Tongue (tissue), 3 donors: ENCODE measurements around the gene MDK. TPM values are rescaled to one million over a fixed set of nuclear protein-coding genes. Genes with fewer than 3 reads are reported as not detected.

Source experiments
- DNase-seq: peaks from one replicate; pipeline ENCODE4 v3.0.0-alpha.2; 2015
- small RNA-seq: library from RNA; depleted of rRNA; stranded (forward); fragments of <200 nt; gene quantifications from one replicate; pipeline ENCODE3, GENCODE V24; 2014; ENCODE audit warnings: low replicate concordance
- total RNA-seq: library from RNA; depleted of rRNA; stranded (reverse); fragments of >200 nt; gene quantifications from one replicate; pipeline ENCODE4 v1.2.3, GENCODE V29; 2014

Gene MDK
- total RNA-seq, 1 donor from 2014 or later = 81.8 TPM

DNA sequence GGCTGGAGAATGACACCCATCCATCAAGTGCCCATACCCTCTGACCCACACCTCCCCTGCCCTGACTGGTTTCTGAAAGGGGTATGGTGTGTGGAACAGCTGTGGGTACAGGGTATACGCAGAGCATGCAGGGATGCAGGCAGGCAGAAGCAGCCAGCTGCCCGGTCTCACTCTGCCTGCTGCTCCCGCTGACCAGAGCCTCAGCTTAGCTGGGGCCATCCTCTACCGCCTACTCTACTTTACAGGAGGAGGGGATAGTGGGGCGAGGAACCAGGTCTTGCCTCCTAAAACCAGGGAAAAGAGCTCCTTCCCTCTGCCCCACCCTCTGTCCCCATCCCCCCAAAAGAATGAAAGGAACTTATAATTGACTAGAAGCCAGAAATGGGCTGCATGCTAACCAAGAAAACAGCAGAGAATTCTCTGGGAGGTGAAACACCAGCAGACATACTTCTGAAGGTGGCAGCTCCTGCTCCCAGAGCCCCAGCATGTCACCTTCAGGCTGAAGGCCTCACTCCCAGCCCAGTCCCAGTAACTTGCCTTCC, 23.1 kb downstream of the MDK start:
- no peak for DNase-seq

DNA sequence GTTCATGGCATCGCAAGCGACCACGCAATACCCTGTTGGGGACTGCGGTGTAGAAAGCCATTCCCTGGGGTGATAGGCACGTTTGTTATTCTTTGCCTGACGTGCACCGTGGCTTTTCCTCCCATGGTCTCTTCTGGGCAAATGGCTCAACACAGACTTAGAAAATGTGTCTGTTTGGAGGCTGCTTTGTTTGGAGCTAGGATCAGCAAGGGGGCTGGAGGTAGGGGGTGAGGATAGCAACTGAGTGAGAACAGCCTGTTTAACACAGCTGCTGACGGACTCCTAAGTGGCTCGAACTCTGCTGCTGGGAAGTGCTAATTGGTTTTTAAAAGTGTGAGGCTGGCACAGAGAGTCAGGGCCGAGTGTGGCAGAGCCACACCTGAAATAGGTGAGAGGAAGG, 26.2 kb downstream of the MDK start:
- no peak for DNase-seq

DNA sequence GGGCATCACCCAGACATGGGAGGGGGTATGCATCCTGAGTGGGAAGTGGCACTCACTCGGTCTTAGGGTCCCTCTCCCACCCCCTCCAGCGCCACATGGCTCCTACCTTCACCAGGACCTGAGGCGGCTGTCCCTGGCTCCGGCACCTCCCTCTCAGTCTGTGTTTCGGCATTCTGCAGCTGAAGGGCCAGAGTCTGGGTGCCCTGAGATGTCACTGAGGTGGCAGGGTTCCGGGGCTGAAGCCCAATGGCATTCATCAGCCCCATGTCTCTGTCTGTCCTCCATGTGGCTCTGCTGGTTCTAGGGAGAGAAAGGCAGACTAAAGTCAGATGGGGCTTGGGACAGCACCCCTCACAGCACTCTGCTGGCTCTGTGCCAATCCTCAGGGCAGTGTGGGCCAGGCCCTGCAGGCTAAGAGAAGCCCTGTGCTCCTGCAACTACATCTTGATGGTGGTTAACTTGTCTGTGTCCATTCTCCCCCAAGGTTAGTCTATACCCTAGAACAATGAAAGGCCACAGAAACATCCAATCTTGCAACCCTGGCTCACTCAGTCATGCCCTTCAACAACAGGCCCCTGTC, 27.0 kb downstream of the MDK start:
- DNase-seq = no peak

- DNase-seq = peak; percentile 32
These were observed 28.6 kb downstream of the MDK start for GRCh38 chr11:46410021-46410420.

GRCh38 chr11:46413760-46414465, 32.4 kb downstream of the MDK start:
- DNase-seq = no peak

- DNase-seq = no peak
These were observed 33.0 kb downstream of the MDK start for GRCh38 chr11:46414466-46414796.

GRCh38 chr11:46414879-46415278, 33.4 kb downstream of the MDK start:
- no peak for DNase-seq

DNA sequence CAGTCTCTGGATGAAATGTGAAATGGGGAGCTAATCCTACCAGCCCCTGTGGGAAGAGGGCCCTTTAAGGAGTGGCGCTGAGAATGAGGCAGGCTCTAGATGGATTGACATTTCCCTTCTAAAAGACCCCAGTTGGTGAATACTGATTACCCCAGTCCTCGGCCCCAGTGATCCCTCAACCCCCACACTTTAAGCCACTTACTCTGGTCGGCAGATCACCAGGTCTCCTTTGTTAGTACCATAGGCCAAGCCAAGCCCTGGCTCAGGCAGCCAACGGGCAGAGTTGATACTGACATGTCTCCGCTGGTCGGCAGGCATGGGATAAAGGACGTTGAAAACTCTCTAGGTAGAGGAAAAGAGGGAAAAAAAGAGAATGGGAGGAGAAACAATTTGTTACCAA, 36.2 kb downstream of the MDK start:
- no peak for DNase-seq

- DNase-seq = no peak
These were observed 37.3 kb downstream of the MDK start for GRCh38 chr11:46418751-46419150.

- no peak for DNase-seq
These were observed 39.0 kb downstream of the MDK start for GRCh38 chr11:46420513-46420912.

DNA sequence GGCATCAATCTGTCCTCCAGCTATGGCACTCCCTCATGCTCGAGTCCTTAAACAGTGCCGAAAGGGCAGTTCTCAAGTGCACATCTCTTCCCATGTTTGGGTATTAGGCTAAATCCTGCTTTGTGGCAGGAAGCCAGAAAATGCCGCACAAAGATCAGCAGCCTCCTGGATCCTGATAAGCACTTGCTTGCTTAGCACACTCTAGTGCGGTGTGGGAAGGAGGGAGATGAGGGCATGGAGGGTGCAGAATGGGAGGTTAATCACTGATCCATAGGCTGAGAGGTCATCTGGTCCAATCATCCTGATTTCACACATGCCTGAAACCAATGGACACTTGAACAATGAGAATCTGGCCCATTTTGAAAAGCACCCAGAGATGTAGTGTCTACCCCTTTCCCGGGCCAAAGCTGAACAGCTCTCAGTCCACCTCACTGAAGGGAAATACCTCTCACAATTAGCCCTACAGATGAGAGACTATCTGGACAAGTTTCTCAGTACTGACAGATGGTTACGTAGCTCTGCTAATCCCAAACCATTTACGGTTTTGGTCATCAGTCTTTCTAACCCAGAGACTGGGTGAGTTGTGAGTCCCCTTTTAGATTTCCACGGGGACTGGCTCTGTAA, 39.9 kb downstream of the MDK start:
- DNase-seq = peak; percentile 19

DNA sequence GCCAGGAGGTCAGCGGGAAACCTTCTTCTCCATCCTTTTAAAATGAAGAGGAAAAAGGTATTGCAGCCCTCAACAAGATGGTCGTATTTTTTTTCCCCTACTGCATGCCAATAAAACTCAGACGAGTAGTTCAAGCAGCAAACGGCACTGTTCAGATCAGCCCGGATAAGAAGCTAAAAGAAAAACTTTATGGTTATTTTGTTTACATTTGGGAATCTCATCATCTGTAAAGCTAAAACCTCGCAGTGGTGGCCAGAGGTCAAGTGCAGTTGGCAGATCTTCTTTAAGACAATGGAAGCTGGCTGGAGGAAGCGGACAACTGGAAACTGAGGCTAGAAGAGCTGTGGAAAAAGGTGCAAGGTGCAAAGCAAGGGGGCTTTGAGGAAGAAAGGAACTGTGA, 41.1 kb downstream of the MDK start:
- no peak for DNase-seq

- DNase-seq = no peak
These were observed 44.9 kb downstream of the MDK start for GRCh38 chr11:46426233-46426991.

DNA sequence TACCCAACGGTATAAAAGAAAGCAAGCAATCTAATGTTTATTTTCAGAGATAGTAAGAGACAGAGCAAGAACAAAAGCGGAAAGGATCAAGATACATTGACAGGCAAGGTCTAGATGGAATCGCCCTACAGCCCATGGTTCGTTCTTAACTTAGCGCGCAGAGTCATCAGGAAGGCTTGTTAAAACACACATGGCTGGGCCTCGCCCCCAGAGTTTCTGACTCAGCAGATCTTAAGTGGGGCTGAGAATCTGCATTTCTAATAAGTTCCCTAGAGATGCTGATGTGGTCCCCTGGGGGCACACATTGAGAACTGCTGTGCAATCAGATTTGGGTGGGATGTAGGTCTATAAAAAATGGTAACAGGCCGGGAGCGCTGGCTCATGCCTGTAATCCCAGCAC, 45.9 kb downstream of the MDK start:
- DNase-seq = no peak

DNA sequence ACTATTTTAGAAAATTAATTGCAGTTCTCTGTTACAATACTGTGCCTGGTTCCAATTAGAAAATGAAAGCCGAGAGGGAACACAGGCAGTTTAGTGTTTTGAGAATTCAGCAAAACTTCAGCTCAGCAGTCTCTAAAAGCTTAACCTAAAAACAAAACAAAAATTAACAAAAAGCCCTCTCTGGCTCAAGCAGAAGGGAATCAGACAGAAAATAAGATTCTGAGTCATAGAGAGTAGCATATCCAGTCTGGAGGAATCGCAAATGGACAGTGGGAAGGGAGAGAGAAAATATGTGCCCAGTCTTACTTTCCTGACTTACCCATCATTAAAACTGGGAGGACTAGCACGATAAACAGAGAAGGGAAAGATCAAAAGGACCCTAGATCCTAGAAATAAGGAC, 48.2 kb downstream of the MDK start:
- no peak for DNase-seq

GRCh38 chr11:46431211-46431610, 49.7 kb downstream of the MDK start:
- DNase-seq = no peak

Small RNA genes lying within 50 kb of the gene (small RNA-seq; reads per million reads assigned to genes)
- 0.05 reads per million for gene MIR4688

Other genes starting within 250 kb of the MDK start
- 11.1 TPM for gene CREB3L1, start 104.0 kb upstream of the MDK start, total RNA-seq
- gene DGKZ, start 34.2 kb upstream of the MDK start, total RNA-seq = 52.3 TPM
- gene CHRM4, start 10.1 kb downstream of the MDK start, total RNA-seq = not detected
- gene AMBRA1, start 212.4 kb downstream of the MDK start, total RNA-seq = 27.8 TPM
- 1.0 TPM for gene HARBI1, start 235.6 kb downstream of the MDK start, total RNA-seq
- gene ATG13, start 235.9 kb downstream of the MDK start, total RNA-seq = 56.8 TPM